Fibroblast of pulmonary artery (primary cell): Measurements from ENCODE around the gene GALNT17.

Experiments
- DNase-seq: peaks from one replicate; pipeline ENCODE4 v3.0.0-alpha.2; 2010; ENCODE audit warnings: low read depth
- H3K4me3 ChIP-seq: replicated peaks from 2 replicates; pipeline ENCODE4 v1.5.1; 2011; ENCODE audit warnings: low read depth, mild to moderate bottlenecking, control low read depth, low read length, moderate library complexity
- TF ChIP-seq, protein P1 (sequence below): IDR thresholded peaks from 2 replicates; pipeline ENCODE4 v1.5.1; 2011; ENCODE audit warnings: mild to moderate bottlenecking, control low read depth, low read length, inconsistent platforms; ENCODE audit errors: missing control alignments

Gene GALNT17

DNA sequence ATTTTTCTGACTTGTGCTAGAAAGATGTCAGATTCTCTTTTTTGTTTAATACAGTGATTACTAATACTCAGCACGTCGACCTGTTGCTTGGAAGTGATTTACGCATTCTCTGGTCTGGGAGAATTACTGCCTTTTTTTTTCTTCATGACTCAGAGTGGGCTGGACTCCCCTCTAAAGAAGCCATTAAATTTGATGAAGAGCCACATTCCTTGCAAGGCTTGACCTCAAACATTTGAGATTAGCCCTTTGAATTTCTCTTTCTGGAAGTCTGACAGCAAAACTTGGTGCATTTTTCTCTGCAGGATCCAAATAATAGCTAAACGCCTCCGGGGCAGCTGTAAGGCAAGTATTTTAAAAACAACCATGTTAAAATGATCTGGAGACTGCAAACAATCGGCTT lies 171.6 kb downstream of the GALNT17 start:
- H3K4me3 ChIP-seq: no peak overlapping the region
- TF ChIP-seq, protein P1, sequence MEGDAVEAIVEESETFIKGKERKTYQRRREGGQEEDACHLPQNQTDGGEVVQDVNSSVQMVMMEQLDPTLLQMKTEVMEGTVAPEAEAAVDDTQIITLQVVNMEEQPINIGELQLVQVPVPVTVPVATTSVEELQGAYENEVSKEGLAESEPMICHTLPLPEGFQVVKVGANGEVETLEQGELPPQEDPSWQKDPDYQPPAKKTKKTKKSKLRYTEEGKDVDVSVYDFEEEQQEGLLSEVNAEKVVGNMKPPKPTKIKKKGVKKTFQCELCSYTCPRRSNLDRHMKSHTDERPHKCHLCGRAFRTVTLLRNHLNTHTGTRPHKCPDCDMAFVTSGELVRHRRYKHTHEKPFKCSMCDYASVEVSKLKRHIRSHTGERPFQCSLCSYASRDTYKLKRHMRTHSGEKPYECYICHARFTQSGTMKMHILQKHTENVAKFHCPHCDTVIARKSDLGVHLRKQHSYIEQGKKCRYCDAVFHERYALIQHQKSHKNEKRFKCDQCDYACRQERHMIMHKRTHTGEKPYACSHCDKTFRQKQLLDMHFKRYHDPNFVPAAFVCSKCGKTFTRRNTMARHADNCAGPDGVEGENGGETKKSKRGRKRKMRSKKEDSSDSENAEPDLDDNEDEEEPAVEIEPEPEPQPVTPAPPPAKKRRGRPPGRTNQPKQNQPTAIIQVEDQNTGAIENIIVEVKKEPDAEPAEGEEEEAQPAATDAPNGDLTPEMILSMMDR: no peak
- DNase-seq: no peak

GRCh38 chr7:71308096-71308495 lies 176.2 kb downstream of the GALNT17 start:
- H3K4me3 ChIP-seq: no peak overlapping the region
- DNase-seq: no peak
- TF ChIP-seq, protein P1: no peak

DNA sequence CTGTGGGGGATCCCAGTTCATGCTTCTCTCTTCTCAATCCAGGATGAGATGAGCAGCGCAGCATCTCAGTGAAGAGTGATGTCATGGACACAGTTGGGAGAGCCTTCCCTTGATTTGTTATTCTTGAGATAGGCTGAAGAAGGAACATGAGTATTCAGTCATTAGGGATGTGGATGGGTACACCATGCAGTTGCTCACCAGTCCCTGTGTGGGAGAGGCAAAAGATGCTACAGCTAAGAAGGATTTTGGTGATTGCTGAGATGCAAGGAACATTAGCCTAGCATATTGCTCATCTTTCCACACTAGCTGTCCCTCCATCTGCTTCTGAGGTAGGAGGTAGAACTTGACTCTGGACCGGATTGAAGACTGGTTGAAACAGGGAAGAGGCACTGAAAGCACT lies 179.6 kb downstream of the GALNT17 start:
- no peak overlapping the region for H3K4me3 ChIP-seq
- no peak for DNase-seq
- TF ChIP-seq, protein P1: no peak

GRCh38 chr7:71312755-71313490 lies 181.0 kb downstream of the GALNT17 start:
- TF ChIP-seq, protein P1: no peak
- H3K4me3 ChIP-seq: no peak overlapping the region
- DNase-seq: no peak

DNA sequence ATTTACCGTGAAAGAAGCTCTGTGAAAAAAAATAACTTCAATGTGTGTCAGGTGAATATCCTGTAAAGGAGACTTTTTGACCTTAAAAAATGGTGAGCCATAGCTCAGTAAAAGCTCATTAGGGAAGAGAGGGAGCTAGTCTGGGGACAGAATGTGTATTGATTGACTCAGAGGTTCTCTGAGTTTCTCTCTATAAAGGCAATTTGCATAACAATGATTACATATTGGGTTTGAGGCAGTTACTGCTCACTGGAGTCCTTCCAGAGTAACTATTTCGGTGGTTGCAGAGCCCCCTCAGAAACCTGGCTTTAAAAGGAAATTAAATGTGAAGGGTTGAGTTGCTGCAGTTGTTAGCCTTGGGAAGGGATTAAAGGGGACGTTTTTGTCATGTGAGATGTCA lies 181.6 kb downstream of the GALNT17 start:
- DNase-seq: no peak
- H3K4me3 ChIP-seq: no peak overlapping the region
- TF ChIP-seq, protein P1: no peak

- no peak overlapping the region for H3K4me3 ChIP-seq
- TF ChIP-seq, protein P1: no peak
- DNase-seq: no peak
Observed at GRCh38 chr7:71320916-71321315, 189.0 kb downstream of the GALNT17 start.

DNA sequence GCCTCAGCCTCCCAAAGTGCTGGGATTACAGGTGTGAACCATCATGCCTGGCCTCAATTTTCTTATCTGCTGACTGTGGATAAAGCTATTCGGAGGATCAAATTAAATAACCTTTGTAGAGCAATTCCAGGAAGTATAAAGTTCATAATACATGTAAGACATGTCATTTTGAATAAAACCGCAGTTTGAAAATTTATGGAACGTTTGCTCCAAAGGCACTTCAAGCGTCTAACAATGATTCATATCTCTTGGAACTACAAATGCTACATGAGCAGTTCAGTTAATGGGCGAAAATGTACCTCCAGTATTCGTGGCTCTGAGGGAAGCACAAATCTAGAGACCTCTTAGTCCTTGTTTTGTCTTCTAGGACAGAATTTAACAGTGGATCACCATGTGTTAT lies 190.3 kb downstream of the GALNT17 start:
- H3K4me3 ChIP-seq: no peak overlapping the region
- TF ChIP-seq, protein P1: no peak
- DNase-seq: no peak
